HCT116 (cell line): ENCODE data around the gene MAPKAPK5. TPM values are rescaled to one million over a fixed set of nuclear protein-coding genes. Genes with fewer than 3 reads are reported as not detected.
"Not testable (repeated sequence)": the region's sequence is repeated elsewhere in the genome, so short reads cannot be mapped to it uniquely, and the experiment has no call there.

Source experiments
- ATAC-seq: fragments of 200-7000 bp; cut with Tn5 transposase; 2 replicates; pipeline ENCODE4 v1.9.1; 2020; ENCODE audit warnings: mild to moderate bottlenecking, moderate library complexity
- BruUV-seq: library from RNA; stranded (reverse); fragments of 400-500 nt; replicated peaks from 2 replicates; lab custom pipeline; 2021; lab: Mats Ljungman, UMichigan
- CTCF ChIA-PET: fragments of 300-600 bp; sonication (Branson Sonifier 250); formaldehyde crosslinking; loops from one replicate; lab custom pipeline; 2021; ENCODE audit warnings: antibody characterized with exemption; lab: Charles Lee
- POLR2A ChIA-PET: fragments of 300-600, 350-600 bp; sonication (Branson Sonifier 250); formaldehyde crosslinking; loops from one replicate; lab custom pipeline; 2021; ENCODE audit warnings: antibody characterized with exemption; lab: Charles Lee
- RAD21 ChIA-PET, 2 experiments: fragments of 300-600 bp; sonication (Branson Sonifier 250); formaldehyde crosslinking; loops; one replicate each; lab custom pipeline; 2023; ENCODE audit warnings: low total read pairs in 2 of 2; ENCODE audit not compliant: uncharacterized antibody in 2 of 2, unreplicated experiment in 2 of 2, low non-redundant PET in 1 of 2; lab: Charles Lee
- DNase-seq: peaks from one replicate; pipeline ENCODE4 v3.0.0-alpha.2; 2010; ENCODE audit warnings: low read depth, low spot score
- H2AFZ ChIP-seq: fragments of 200-600 bp; shearing (Covaris generic), sonication (generic); 2 replicates; pipeline ENCODE4 v1.6.1; 2017; ENCODE audit warnings: low read depth, mixed run types, mixed read lengths, antibody characterized with exemption, low read length; ENCODE audit not compliant: poor library complexity, severe bottlenecking
- H3K27ac ChIP-seq: 2 replicates; pipeline ENCODE4 v1.5.1; 2012; ENCODE audit warnings: low read depth, low read length
- H3K27me3 ChIP-seq: fragments of 200-600 bp; sonication (generic); 2 replicates; pipeline ENCODE4 v1.6.1; 2016; ENCODE audit warnings: mixed run types, low read length, mixed read lengths; ENCODE audit not compliant: insufficient read depth
- H3K36me3 ChIP-seq, 2 experiments: fragments of 200-500 bp in 1 of 2; fragments of 200-600 bp in 1 of 2; sonication (Bioruptor generic) in 1 of 2; sonication (generic) in 1 of 2; 2 replicates each; pipeline versions ENCODE4 v1.5.1 to v1.6.1; 2014 to 2016; ENCODE audit warnings: low read length in 2 of 2, inconsistent platforms in 1 of 2, mixed read lengths in 1 of 2, mixed run types in 1 of 2; ENCODE audit not compliant: insufficient read depth in 2 of 2, control insufficient read depth in 1 of 2
- H3K4me1 ChIP-seq, 2 experiments: fragments of 200-600 bp in 1 of 2; sonication (generic) in 1 of 2; 2 replicates each; pipeline versions ENCODE4 v1.5.1 to v1.6.1; 2012 to 2017; ENCODE audit warnings: low read length in 2 of 2, inconsistent platforms in 1 of 2, mild to moderate bottlenecking in 1 of 2, mixed read lengths in 1 of 2, mixed run types in 1 of 2, moderate library complexity in 1 of 2; ENCODE audit not compliant: insufficient read depth in 2 of 2, control insufficient read depth in 1 of 2
- H3K4me2 ChIP-seq: fragments of 200-600 bp; sonication (generic); 2 replicates; pipeline ENCODE4 v1.6.1; 2017; ENCODE audit warnings: mixed run types, low read length, mixed read lengths
- H3K4me3 ChIP-seq, 2 experiments: fragments of 200-600 bp in 1 of 2; sonication (generic) in 1 of 2; replicated peaks in 1 of 2; 2 replicates each; pipeline ENCODE4 v1.5.1; 2011 to 2016; ENCODE audit warnings: low read length in 2 of 2, control low read depth in 1 of 2, low read depth in 1 of 2, mild to moderate bottlenecking in 1 of 2, mixed read lengths in 1 of 2, mixed run types in 1 of 2
- H3K79me2 ChIP-seq: fragments of 200-600 bp; sonication (generic); 2 replicates; pipeline ENCODE4 v1.6.1; 2017; ENCODE audit warnings: mild to moderate bottlenecking, mixed run types, low read length, moderate library complexity, mixed read lengths; ENCODE audit not compliant: insufficient read depth
- H3K9ac ChIP-seq: fragments of 200-600 bp; sonication (generic); 2 replicates; pipeline ENCODE4 v1.6.1; 2016; ENCODE audit warnings: low read length, mixed read lengths
- H3K9me2 ChIP-seq: fragments of 200-600 bp; sonication (generic), shearing (Covaris generic); 2 replicates; pipeline ENCODE4 v1.6.1; 2017; ENCODE audit warnings: mixed run types, mild to moderate bottlenecking, moderate library complexity; ENCODE audit not compliant: insufficient read depth
- H3K9me3 ChIP-seq, 2 experiments: fragments of 200-500 bp in 1 of 2; fragments of 200-600 bp in 1 of 2; sonication (Bioruptor generic) in 1 of 2; sonication (generic) in 1 of 2; 2 replicates each; pipeline ENCODE4 v1.6.1; 2014 to 2017; ENCODE audit warnings: low read length in 2 of 2, mixed read lengths in 2 of 2, inconsistent platforms in 1 of 2, low read depth in 1 of 2, mild to moderate bottlenecking in 1 of 2, mixed run types in 1 of 2, moderate library complexity in 1 of 2; ENCODE audit not compliant: control insufficient read depth in 1 of 2, insufficient read depth in 1 of 2
- H4K20me1 ChIP-seq: fragments of 200-600 bp; sonication (generic), shearing (Covaris generic); 2 replicates; pipeline ENCODE4 v1.6.1; 2017; ENCODE audit warnings: mixed run types, mild to moderate bottlenecking, moderate library complexity; ENCODE audit not compliant: insufficient read depth
- EGR1 ChIP-seq: IDR thresholded peaks from 2 replicates; pipeline ENCODE4 v1.6.1; 2012; ENCODE audit warnings: low read depth
- EZH2 ChIP-seq: fragments of 200-600 bp; sonication (generic); IDR thresholded peaks from 2 replicates; pipeline ENCODE4 v1.6.1; 2017; ENCODE audit warnings: antibody characterized with exemption, mixed run types
- FOSL1 ChIP-seq: IDR thresholded peaks from 2 replicates; pipeline ENCODE4 v1.6.1; 2012; ENCODE audit warnings: low read depth
- POLR2A ChIP-seq: IDR thresholded peaks from 2 replicates; pipeline ENCODE4 v1.7.0; 2011; ENCODE audit warnings: borderline replicate concordance; ENCODE audit not compliant: insufficient read depth, insufficient read length; ENCODE audit errors: extremely low read depth
- SIN3A ChIP-seq: IDR thresholded peaks from 2 replicates; pipeline ENCODE4 v1.6.1; 2012; ENCODE audit warnings: low read depth
- SP1 ChIP-seq: IDR thresholded peaks from 2 replicates; pipeline ENCODE4 v1.6.1; 2012; ENCODE audit warnings: low read depth
- TCF7L2 ChIP-seq: IDR thresholded peaks from 2 replicates; pipeline ENCODE4 v1.7.0; 2011; ENCODE audit warnings: borderline replicate concordance, inconsistent platforms; ENCODE audit not compliant: insufficient read depth, insufficient read length; ENCODE audit errors: extremely low read depth
- intact Hi-C: fragments of 100-400 bp; cut with micrococcal nuclease; formaldehyde crosslinking; loops from 2 replicates; pipeline ENCODE4 v1.10.0; 2022
- total RNA-seq: library from RNA; stranded (reverse); gene quantifications from one replicate; pipeline ENCODE4 v1.2.1, GENCODE V29; 2021; ENCODE audit not compliant: unreplicated experiment
- TF ChIP-seq, protein P1 (sequence below): IDR thresholded peaks from 2 replicates; pipeline ENCODE4 v1.6.1; 2012

The MAPKAPK5 gene
- total RNA-seq, 1 experiment from 2014 or later, result 57.9 TPM

DNA sequence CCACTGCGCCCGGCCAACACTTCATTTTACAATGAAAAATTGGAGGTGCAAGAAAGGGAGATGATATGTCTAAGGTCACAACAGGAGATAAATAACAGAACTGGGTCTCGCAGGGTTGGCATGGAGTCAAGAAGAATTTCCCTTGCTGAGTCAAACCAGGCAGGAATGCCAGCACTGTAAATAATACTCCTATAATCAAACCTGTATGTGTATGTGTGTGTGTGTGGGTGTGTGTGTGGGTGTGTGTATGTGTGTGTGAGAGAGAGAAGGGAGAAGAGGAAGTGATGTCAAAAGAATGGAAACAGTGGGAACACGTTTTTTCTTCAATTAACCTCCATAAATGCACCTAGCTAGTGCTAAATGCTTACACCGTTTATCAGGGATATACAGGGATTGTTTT lies 100.5 kb downstream of the MAPKAPK5 start:
- Histone ChIP-seq H3K27me3 (no peaks in the 10 kb centered on the region), H3K9me3 (no peaks in the 10 kb centered on the region), H3K4me2 (no peak overlapping the region), H3K27ac (no peak overlapping the region), H4K20me1 (no peaks in the 10 kb centered on the region), H3K4me3 (no peak overlapping the region), H3K9me2 (no peaks in the 10 kb centered on the region), H3K79me2 (no peaks in the 10 kb centered on the region), H3K9ac (no peak overlapping the region), H2AFZ (no peak overlapping the region), H3K4me1 (no peaks in the 10 kb centered on the region; a peak in 1 of 4 replicates), H3K36me3 (no peaks in the 10 kb centered on the region)
- intact Hi-C loops, result no loop called here
- TF ChIP-seq EGR1 (no peak), POLR2A (no peak), EZH2 (no peak), TCF7L2 (no peak)
- TF ChIP-seq, protein P1, sequence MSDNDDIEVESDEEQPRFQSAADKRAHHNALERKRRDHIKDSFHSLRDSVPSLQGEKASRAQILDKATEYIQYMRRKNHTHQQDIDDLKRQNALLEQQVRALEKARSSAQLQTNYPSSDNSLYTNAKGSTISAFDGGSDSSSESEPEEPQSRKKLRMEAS, result no peak
- DNase-seq (no peak), ATAC-seq (no peak)
- no TSS peak for BruUV-seq
- ChIA-PET CTCF (no interaction called here), RAD21 (no interaction called here), POLR2A (no interaction called here)

DNA sequence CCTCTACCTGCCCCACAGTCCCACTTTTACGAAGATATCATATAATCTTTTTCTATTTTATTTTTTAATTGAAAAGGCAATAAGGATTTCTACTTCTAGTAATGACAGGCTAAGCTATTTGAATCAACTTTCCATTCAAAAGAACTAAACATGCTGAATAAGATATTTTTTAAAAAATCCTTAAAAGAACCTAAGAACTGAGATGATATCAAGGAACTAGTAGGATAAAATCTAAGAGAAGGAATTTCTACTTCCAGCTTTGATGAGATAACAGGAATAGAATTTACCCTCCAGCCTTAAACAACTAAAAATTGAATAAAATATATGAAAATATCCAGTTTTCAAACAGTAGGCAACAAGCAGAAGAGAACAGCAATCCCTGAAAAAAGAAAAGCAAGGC lies 101.9 kb downstream of the MAPKAPK5 start:
- Histone ChIP-seq H3K4me3 (no peak overlapping the region), H3K4me2 (no peak overlapping the region), H3K4me1 (no peaks in the 10 kb centered on the region; a peak in 1 of 4 replicates), H3K9me2 (no peaks in the 10 kb centered on the region), H3K27ac (no peak overlapping the region), H4K20me1 (no peaks in the 10 kb centered on the region), H3K79me2 (no peaks in the 10 kb centered on the region), H3K27me3 (no peaks in the 10 kb centered on the region), H2AFZ (no peak overlapping the region), H3K36me3 (no peaks in the 10 kb centered on the region), H3K9me3 (no peaks in the 10 kb centered on the region), H3K9ac (no peak overlapping the region)
- no peak for TF ChIP-seq SIN3A
- TF ChIP-seq SP1, result no peak
- TF ChIP-seq FOSL1, result no peak
- ChIA-PET RAD21 (no interaction called here), POLR2A (no interaction called here), CTCF (interaction anchor here (1.1 to 1.7 kb wide), 2 partner anchors 10 to 69 kb away, joined by 4 to 5 read pairs; partner anchors contain the start of genes ERP29 and TMEM116)
- BruUV-seq, result no TSS peak
- intact Hi-C loops, result no loop called here
- DNase-seq (no peak), ATAC-seq (no peak)

DNA sequence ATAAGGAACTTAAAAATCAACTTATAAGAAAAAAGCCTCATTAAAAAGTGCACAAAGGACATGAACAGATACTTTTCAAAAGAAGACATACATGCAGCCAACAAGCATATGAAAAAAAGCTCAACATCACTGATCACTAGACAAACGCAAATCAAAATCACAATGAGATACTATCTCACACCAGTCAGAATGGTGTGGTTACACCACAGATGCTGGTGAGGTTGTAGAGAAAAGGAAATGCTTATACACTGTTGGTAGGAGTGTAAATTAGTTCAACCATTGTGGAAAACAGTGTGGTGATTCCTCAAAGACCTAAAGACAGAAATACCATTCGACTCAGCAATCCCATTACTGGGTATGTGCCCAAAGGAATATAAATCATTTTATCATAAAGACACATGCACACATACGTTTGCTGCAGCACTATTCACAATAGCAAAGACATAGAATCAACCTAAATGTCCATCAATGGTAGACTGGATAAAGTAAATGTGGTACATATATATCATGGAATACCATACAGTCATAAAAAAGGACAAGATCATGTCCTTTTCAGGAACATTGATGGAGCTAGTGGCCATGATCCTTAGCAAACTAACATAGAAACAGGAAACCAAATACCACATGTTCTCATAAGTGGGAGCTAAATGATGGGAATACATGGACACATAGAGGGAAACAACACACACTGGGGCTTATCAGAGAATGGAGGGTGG lies 109.1 kb downstream of the MAPKAPK5 start:
- H3K9ac ChIP-seq, intact Hi-C loops, H3K79me2 ChIP-seq, H3K9me3 ChIP-seq, H3K9me2 ChIP-seq, H3K4me3 ChIP-seq, H3K27ac ChIP-seq, CTCF ChIA-PET, H3K27me3 ChIP-seq, H2AFZ ChIP-seq, H3K36me3 ChIP-seq, H4K20me1 ChIP-seq, BruUV-seq, H3K4me2 ChIP-seq, DNase-seq, POLR2A ChIA-PET, H3K4me1 ChIP-seq, ATAC-seq, RAD21 ChIA-PET: not testable (repeated sequence)
